Osteoblast (primary cell): ENCODE data around the gene CCDC3. TPM values are rescaled to one million over a fixed set of nuclear protein-coding genes. Genes with fewer than 3 reads are reported as not detected.

ENCODE experiments used
- DNase-seq: peaks from one replicate; pipeline ENCODE4 v3.0.0; 2011; ENCODE audit warnings: low spot score, mixed read lengths; ENCODE audit not compliant: insufficient read length; ENCODE audit errors: missing footprints
- H2AFZ ChIP-seq: 2 replicates; pipeline ENCODE4 v1.6.0; 2011; ENCODE audit warnings: mild to moderate bottlenecking, low read length
- H3K27ac ChIP-seq: 2 replicates; pipeline ENCODE4 v1.5.1; 2011; ENCODE audit warnings: mild to moderate bottlenecking, low read depth, low read length, moderate library complexity
- H3K27me3 ChIP-seq: 2 replicates; pipeline ENCODE4 v1.6.0; 2012; ENCODE audit warnings: mild to moderate bottlenecking, control low read depth, inconsistent platforms, low read length, moderate library complexity; ENCODE audit not compliant: insufficient read depth
- H3K36me3 ChIP-seq: 2 replicates; pipeline ENCODE4 v1.5.1; 2011; ENCODE audit warnings: mild to moderate bottlenecking, low read length, control low read depth, moderate library complexity; ENCODE audit not compliant: insufficient read depth
- H3K4me1 ChIP-seq: 2 replicates; pipeline ENCODE4 v1.5.1; 2011; ENCODE audit warnings: mild to moderate bottlenecking, low read length, control low read depth, moderate library complexity; ENCODE audit not compliant: insufficient read depth
- H3K4me2 ChIP-seq: 2 replicates; pipeline ENCODE4 v1.6.0; 2011; ENCODE audit warnings: mild to moderate bottlenecking, low read length; ENCODE audit not compliant: insufficient read depth
- H3K4me3 ChIP-seq: fragments of 200-600 bp; sonication (generic); 3 replicates; pipeline ENCODE4 v1.5.1; 2012; ENCODE audit warnings: mild to moderate bottlenecking, low read length, inconsistent platforms; ENCODE audit not compliant: insufficient read depth
- H3K79me2 ChIP-seq: 2 replicates; pipeline ENCODE4 v1.6.0; 2012; ENCODE audit warnings: mild to moderate bottlenecking, low read length, control low read depth, inconsistent platforms; ENCODE audit not compliant: insufficient read depth
- H3K9me3 ChIP-seq: 2 replicates; pipeline ENCODE4 v1.5.1; 2011; ENCODE audit warnings: low read depth, low read length, control low read depth
- H4K20me1 ChIP-seq: 2 replicates; pipeline ENCODE4 v1.6.0; 2012; ENCODE audit warnings: mild to moderate bottlenecking, low read length, control low read depth; ENCODE audit not compliant: insufficient read depth
- CTCF ChIP-seq: IDR thresholded peaks from 2 replicates; pipeline ENCODE4 v1.5.1; 2011; ENCODE audit warnings: mild to moderate bottlenecking, low read depth, low read length, moderate library complexity; ENCODE audit errors: extremely low read depth
- total RNA-seq: library from RNA; depleted of rRNA; stranded (reverse); fragments of >200 nt; gene quantifications from 2 replicates; pipeline ENCODE4 v1.2.3, GENCODE V29; 2012

CCDC3 gene
- total RNA-seq, 1 donor, result 0.72 TPM

- no peak for DNase-seq
- Histone ChIP-seq H3K79me2 (no peaks in the 10 kb centered on the region), H3K4me1 (no peaks in the 10 kb centered on the region), H4K20me1 (no peaks in the 10 kb centered on the region), H3K4me3 (no peak overlapping the region), H3K27ac (no peak overlapping the region), H3K9me3 (no peaks in the 10 kb centered on the region), H3K4me2 (no peak overlapping the region), H3K27me3 (no peaks in the 10 kb centered on the region), H2AFZ (no peak overlapping the region), H3K36me3 (no peaks in the 10 kb centered on the region)
- no peak for TF ChIP-seq CTCF
Observed at GRCh38 chr10:12877150-12877549, 124.4 kb downstream of the CCDC3 start.

- TF ChIP-seq CTCF, result no peak
- no peak overlapping the region for H3K27ac ChIP-seq
- no peak for DNase-seq
- H3K4me3 ChIP-seq, result no peak overlapping the region
- no peaks in the 10 kb centered on the region for H4K20me1 ChIP-seq
- H3K4me1 ChIP-seq, result no peaks in the 10 kb centered on the region
- H2AFZ ChIP-seq, result no peak overlapping the region
- H3K4me2 ChIP-seq, result no peak overlapping the region
- no peaks in the 10 kb centered on the region for H3K27me3 ChIP-seq
- H3K9me3 ChIP-seq, result no peaks in the 10 kb centered on the region
- H3K36me3 ChIP-seq, result no peaks in the 10 kb centered on the region
- H3K79me2 ChIP-seq, result no peaks in the 10 kb centered on the region
Observed at GRCh38 chr10:12876266-12876665, 125.2 kb downstream of the CCDC3 start.

- Histone ChIP-seq H3K27ac (no peak overlapping the region), H3K27me3 (no peaks in the 10 kb centered on the region), H3K9me3 (no peaks in the 10 kb centered on the region), H3K79me2 (no peaks in the 10 kb centered on the region), H2AFZ (no peak overlapping the region), H3K36me3 (no peaks in the 10 kb centered on the region), H3K4me3 (no peak overlapping the region), H3K4me2 (no peak overlapping the region), H3K4me1 (no peaks in the 10 kb centered on the region), H4K20me1 (no peaks in the 10 kb centered on the region)
- no peak for TF ChIP-seq CTCF
- DNase-seq, result no peak
Observed at GRCh38 chr10:12875100-12875499, 126.4 kb downstream of the CCDC3 start.

- H3K4me1 ChIP-seq, result no peaks in the 10 kb centered on the region
- no peaks in the 10 kb centered on the region for H3K9me3 ChIP-seq
- no peaks in the 10 kb centered on the region for H3K27me3 ChIP-seq
- H2AFZ ChIP-seq, result no peak overlapping the region
- no peak overlapping the region for H3K4me2 ChIP-seq
- no peaks in the 10 kb centered on the region for H4K20me1 ChIP-seq
- no peak overlapping the region for H3K4me3 ChIP-seq
- DNase-seq, result no peak
- TF ChIP-seq CTCF, result no peak
- no peaks in the 10 kb centered on the region for H3K79me2 ChIP-seq
- no peaks in the 10 kb centered on the region for H3K36me3 ChIP-seq
- no peak overlapping the region for H3K27ac ChIP-seq
Observed at GRCh38 chr10:12874501-12874900, 127.0 kb downstream of the CCDC3 start.
